Measurements from ENCODE around the gene USP6NL.
A peak's percentile ranks its signal among the peaks of the same experiment; 100 is the strongest.

Gene USP6NL

GRCh38 chr10:11615396-11615795 lies 3.9 kb upstream of the USP6NL start:
- no peak for TF ChIP-seq CTCF (conservative IDR thresholded peaks at IDR 0.05; ENCODE audit: low read depth, low read length)
- H3K9ac ChIP-seq = no peak overlapping the region
- H3K36me3 ChIP-seq (ENCODE audit: insufficient read depth) = no peaks in the 10 kb centered on the region
- peaks cover 12% of the 10 kb centered on the region for H3K4me1 ChIP-seq (ENCODE audit: low read depth, poor library complexity, severe bottlenecking)
- no peak overlapping the region for H3K4me2 ChIP-seq
- no peak overlapping the region for H3K27ac ChIP-seq
- no peak overlapping the region for H3K4me3 ChIP-seq (IDR thresholded peaks at IDR 0.05; ENCODE audit: insufficient read depth, low read depth, low read length)
- H4K20me1 ChIP-seq (ENCODE audit: insufficient read depth) = no peaks in the 10 kb centered on the region
- no peak overlapping the region for H2AFZ ChIP-seq (ENCODE audit: low read depth)
- no peaks in the 10 kb centered on the region; the same call in 1 of the 2 replicates for H3K27me3 ChIP-seq (ENCODE audit: insufficient read depth, low read depth)
- no peaks in the 10 kb centered on the region for H3K79me2 ChIP-seq (ENCODE audit: insufficient read depth, low read depth)

- peaks cover 19% of the 10 kb centered on the region for H3K4me1 ChIP-seq (ENCODE audit: low read depth, poor library complexity, severe bottlenecking)
- 0 out of 2 replicates have a peak, but pooled peaks cover under 1% of the 10 kb centered on the region for H3K79me2 ChIP-seq (ENCODE audit: insufficient read depth, low read depth)
- peak overlapping the region; percentile 94 for H2AFZ ChIP-seq (ENCODE audit: low read depth)
- H3K4me2 ChIP-seq = peak overlapping the region; percentile 49; the same call in 1 of the 2 replicates
- H3K4me3 ChIP-seq (IDR thresholded peaks at IDR 0.05; ENCODE audit: insufficient read depth, low read depth, low read length) = no peak overlapping the region
- H4K20me1 ChIP-seq (ENCODE audit: insufficient read depth) = no peaks in the 10 kb centered on the region
- H3K36me3 ChIP-seq (ENCODE audit: insufficient read depth) = no peaks in the 10 kb centered on the region
- H3K27ac ChIP-seq = no peak overlapping the region
- H3K9ac ChIP-seq = peak overlapping the region; percentile 73
- no peak for TF ChIP-seq CTCF (conservative IDR thresholded peaks at IDR 0.05; ENCODE audit: low read depth, low read length)
- H3K27me3 ChIP-seq (ENCODE audit: insufficient read depth, low read depth) = no peaks in the 10 kb centered on the region
Observed at GRCh38 chr10:11612021-11613001, 861 bp upstream of the USP6NL start.

- H4K20me1 ChIP-seq (ENCODE audit: insufficient read depth) = no peaks in the 10 kb centered on the region
- peak overlapping the region; percentile 94 for H2AFZ ChIP-seq (ENCODE audit: low read depth)
- H3K4me1 ChIP-seq (ENCODE audit: low read depth, poor library complexity, severe bottlenecking) = peaks cover 19% of the 10 kb centered on the region
- H3K79me2 ChIP-seq (ENCODE audit: insufficient read depth, low read depth) = 0 out of 2 replicates have a peak, but pooled peaks cover 7% of the 10 kb centered on the region
- no peaks in the 10 kb centered on the region for H3K27me3 ChIP-seq (ENCODE audit: insufficient read depth, low read depth)
- peak overlapping the region; percentile 73; the same call in 1 of the 2 replicates for H3K9ac ChIP-seq
- no peak overlapping the region for H3K27ac ChIP-seq
- peak overlapping the region; percentile 90 for H3K4me2 ChIP-seq
- H3K36me3 ChIP-seq (ENCODE audit: insufficient read depth) = no peaks in the 10 kb centered on the region
- no peak for TF ChIP-seq CTCF (conservative IDR thresholded peaks at IDR 0.05; ENCODE audit: low read depth, low read length)
- no peak overlapping the region for H3K4me3 ChIP-seq (IDR thresholded peaks at IDR 0.05; ENCODE audit: insufficient read depth, low read depth, low read length)
Observed at GRCh38 chr10:11610826-11611247, 613 bp downstream of the USP6NL start.

GRCh38 chr10:11610166-11610825 lies 1.2 kb downstream of the USP6NL start:
- Histone ChIP-seq H3K9ac (peak overlapping the region; percentile 73; the same call in 1 of the 2 replicates), H3K27me3 (ENCODE audit: insufficient read depth, low read depth) (no peaks in the 10 kb centered on the region), H4K20me1 (ENCODE audit: insufficient read depth) (no peaks in the 10 kb centered on the region), H3K27ac (no peak overlapping the region), H3K4me3 (IDR thresholded peaks at IDR 0.05; ENCODE audit: insufficient read depth, low read depth, low read length) (no peak overlapping the region), H3K36me3 (ENCODE audit: insufficient read depth) (no peaks in the 10 kb centered on the region), H2AFZ (ENCODE audit: low read depth) (peak overlapping the region; percentile 94), H3K79me2 (ENCODE audit: insufficient read depth, low read depth) (0 out of 2 replicates have a peak, but pooled peaks cover 7% of the 10 kb centered on the region), H3K4me2 (peak overlapping the region; percentile 90), H3K4me1 (ENCODE audit: low read depth, poor library complexity, severe bottlenecking) (peaks cover 19% of the 10 kb centered on the region)
- no peak for TF ChIP-seq CTCF (conservative IDR thresholded peaks at IDR 0.05; ENCODE audit: low read depth, low read length)

Measured in KMS-11 (cell line).